H1 (cell line): Measurements from ENCODE around the gene DNAI1. TPM values are rescaled to one million over a fixed set of nuclear protein-coding genes. Genes with fewer than 3 reads are reported as not detected.

Experiments
- CTCF ChIA-PET: fragments of 300-600 bp; sonication (Branson Sonifier 250); formaldehyde crosslinking; loops from one replicate; lab custom pipeline; 2021; ENCODE audit not compliant: partially characterized antibody; lab: Charles Lee
- POLR2A ChIA-PET: fragments of 300-600 bp; sonication (Branson Sonifier 250); formaldehyde crosslinking; loops from one replicate; lab custom pipeline; 2021; ENCODE audit warnings: inconsistent platforms; ENCODE audit not compliant: partially characterized antibody; lab: Charles Lee
- DNase-seq, 2 experiments: peaks; one replicate each; pipeline versions ENCODE4 v3.0.0 to v3.0.0-alpha.2; 2010 to 2022; ENCODE audit warnings: low spot score in 2 of 2, low read depth in 1 of 2, mixed read lengths in 1 of 2
- FAIRE-seq: peaks from 2 replicates; lab custom pipeline; 2011; peaks lifted over from hg19 to GRCh38; lab: Jason Lieb, UNC
- H2AFZ ChIP-seq: 2 replicates; pipeline ENCODE4 v1.8.1; 2012; ENCODE audit warnings: low read length, inconsistent platforms
- H2AK5ac ChIP-seq: 2 replicates; pipeline ENCODE4 v1.6.1; 2013; ENCODE audit warnings: low read depth, low read length
- H2BK120ac ChIP-seq: replicated peaks from 2 replicates; pipeline ENCODE3; 2013; ENCODE audit warnings: low read depth, low read length, inconsistent platforms
- H2BK12ac ChIP-seq: 2 replicates; pipeline ENCODE4 v1.6.1; 2013; ENCODE audit warnings: low read depth, low read length
- H2BK15ac ChIP-seq: 2 replicates; pipeline ENCODE4 v1.6.1; 2013; ENCODE audit warnings: low read length
- H2BK20ac ChIP-seq: 2 replicates; pipeline ENCODE4 v1.6.1; 2013; ENCODE audit warnings: low read length
- H2BK5ac ChIP-seq: 2 replicates; pipeline ENCODE4 v1.6.1; 2013; ENCODE audit warnings: low read depth, low read length
- H3K14ac ChIP-seq: 2 replicates; pipeline ENCODE4 v1.6.1; 2013; ENCODE audit warnings: inconsistent platforms; ENCODE audit not compliant: insufficient read length
- H3K18ac ChIP-seq: 2 replicates; pipeline ENCODE4 v1.6.1; 2013; ENCODE audit warnings: low read length; ENCODE audit errors: extremely low read depth
- H3K23ac ChIP-seq: 2 replicates; pipeline ENCODE4 v1.6.1; 2013; ENCODE audit warnings: inconsistent platforms; ENCODE audit not compliant: insufficient read length
- H3K23me2 ChIP-seq: 2 replicates; pipeline ENCODE4 v1.6.1; 2013; ENCODE audit warnings: low read depth, low read length
- H3K27ac ChIP-seq: 2 replicates; pipeline ENCODE4 v1.6.1; 2011; ENCODE audit warnings: low read depth, low read length, inconsistent platforms
- H3K27me3 ChIP-seq, 4 experiments: replicated peaks in 1 of 4; 1 replicate in 1 of 4; 2 replicates in 3 of 4; pipeline versions ENCODE4 v1.6.1 to v1.8.1; 2011 to 2013; ENCODE audit warnings: low read length in 3 of 4, mild to moderate bottlenecking in 3 of 4, inconsistent platforms in 2 of 4, mixed read lengths in 2 of 4, moderate library complexity in 1 of 4; ENCODE audit not compliant: control insufficient read depth in 3 of 4, insufficient read depth in 3 of 4; ENCODE audit errors: extremely low read depth in 1 of 4
- H3K36me3 ChIP-seq, 4 experiments: 2 replicates each; pipeline versions ENCODE4 v1.6.1 to v1.8.1; 2011 to 2013; ENCODE audit warnings: mild to moderate bottlenecking in 4 of 4, low read length in 3 of 4, moderate library complexity in 2 of 4, control low read depth in 1 of 4, inconsistent platforms in 1 of 4; ENCODE audit not compliant: insufficient read depth in 4 of 4, control insufficient read depth in 2 of 4
- H3K4ac ChIP-seq: replicated peaks from 2 replicates; pipeline ENCODE3; 2013; ENCODE audit warnings: low read length, low read depth, mixed read lengths, inconsistent platforms; ENCODE audit not compliant: insufficient read length
- H3K4me1 ChIP-seq, 4 experiments: replicated peaks in 1 of 4; 1 replicate in 1 of 4; 2 replicates in 3 of 4; pipeline versions ENCODE4 v1.6.1 to v1.8.1; 2011 to 2013; ENCODE audit warnings: low read length in 3 of 4, inconsistent platforms in 2 of 4, mixed read lengths in 1 of 4; ENCODE audit not compliant: insufficient read depth in 4 of 4, control insufficient read depth in 3 of 4
- H3K4me2 ChIP-seq, 2 experiments: 2 replicates each; pipeline versions ENCODE4 v1.6.1 to v1.8.1; 2011 to 2013; ENCODE audit warnings: low read depth in 2 of 2, low read length in 2 of 2, control low read depth in 1 of 2, inconsistent platforms in 1 of 2, mild to moderate bottlenecking in 1 of 2; ENCODE audit not compliant: insufficient read depth in 1 of 2
- H3K4me3 ChIP-seq, 4 experiments: fragments of 200-600, 300-600 bp in 1 of 4; sonication (generic), shearing (Covaris generic), sonication (Bioruptor Twin) in 1 of 4; 2 replicates each; pipeline versions ENCODE4 v1.5.1 to v1.8.1; 2011 to 2016; ENCODE audit warnings: low read length in 4 of 4, low read depth in 3 of 4, control low read depth in 2 of 4, inconsistent platforms in 2 of 4, mild to moderate bottlenecking in 2 of 4, mixed read lengths in 1 of 4, moderate library complexity in 1 of 4; ENCODE audit not compliant: insufficient read depth in 2 of 4; ENCODE audit errors: extremely low read depth in 1 of 4
- H3K56ac ChIP-seq: replicated peaks from 2 replicates; pipeline ENCODE3; 2013; ENCODE audit warnings: low read depth, mild to moderate bottlenecking, mixed read lengths, low read length, inconsistent platforms; ENCODE audit not compliant: insufficient read length
- H3K79me1 ChIP-seq: 2 replicates; pipeline ENCODE4 v1.6.1; 2013; ENCODE audit warnings: low read depth, low read length, control low read depth
- H3K79me2 ChIP-seq, 2 experiments: 2 replicates each; pipeline versions ENCODE4 v1.6.1 to v1.8.1; 2012 to 2013; ENCODE audit warnings: low read length in 2 of 2, mild to moderate bottlenecking in 2 of 2, inconsistent platforms in 1 of 2; ENCODE audit not compliant: insufficient read depth in 2 of 2, control insufficient read depth in 1 of 2
- H3K9ac ChIP-seq, 4 experiments: replicated peaks in 1 of 4; 1 replicate in 1 of 4; 2 replicates in 3 of 4; pipeline versions ENCODE4 v1.6.1 to v1.8.1; 2011 to 2013; ENCODE audit warnings: low read depth in 3 of 4, low read length in 3 of 4, control low read depth in 2 of 4, mild to moderate bottlenecking in 2 of 4, moderate library complexity in 2 of 4, inconsistent platforms in 1 of 4; ENCODE audit errors: extremely low read depth in 1 of 4
- H3K9me3 ChIP-seq, 2 experiments: 2 replicates each; pipeline versions ENCODE4 v1.6.1 to v1.8.1; 2012 to 2013; ENCODE audit warnings: mild to moderate bottlenecking in 2 of 2, moderate library complexity in 2 of 2, control low read depth in 1 of 2, inconsistent platforms in 1 of 2, low read depth in 1 of 2, low read length in 1 of 2, mixed read lengths in 1 of 2; ENCODE audit not compliant: insufficient read depth in 2 of 2
- H4K20me1 ChIP-seq, 2 experiments: replicated peaks in 1 of 2; 2 replicates each; pipeline versions ENCODE3 to v1.8.1; 2011 to 2013; ENCODE audit warnings: inconsistent platforms in 2 of 2, low read length in 2 of 2, mild to moderate bottlenecking in 1 of 2; ENCODE audit not compliant: insufficient read depth in 2 of 2, control insufficient read depth in 1 of 2
- H4K5ac ChIP-seq: 2 replicates; pipeline ENCODE4 v1.6.1; 2013; ENCODE audit warnings: low read length, low read depth, mixed read lengths, inconsistent platforms; ENCODE audit not compliant: insufficient read length
- H4K8ac ChIP-seq: 2 replicates; pipeline ENCODE4 v1.8.0; 2013; ENCODE audit warnings: mild to moderate bottlenecking, moderate library complexity, low read length, inconsistent platforms; ENCODE audit not compliant: insufficient read depth; ENCODE audit errors: extremely low read depth
- H4K91ac ChIP-seq: replicated peaks from 2 replicates; pipeline ENCODE3; 2013; ENCODE audit warnings: low read length, mixed read lengths, inconsistent platforms; ENCODE audit not compliant: insufficient read length
- BACH1 ChIP-seq: IDR thresholded peaks from 2 replicates; pipeline ENCODE4 v1.6.1; 2012; ENCODE audit warnings: low read length, improper control_type of control experiment
- CBX8 ChIP-seq: fragments of 300-800, 300-1000 bp; sonication (generic); IDR thresholded peaks from 2 replicates; pipeline ENCODE4 v1.7.1; 2016; ENCODE audit warnings: low read depth, low read length, borderline replicate concordance
- CHD2 ChIP-seq: IDR thresholded peaks from 2 replicates; pipeline ENCODE4 v1.6.1; 2012; ENCODE audit warnings: low read length, improper control_type of control experiment
- GABPA ChIP-seq: IDR thresholded peaks from 2 replicates; pipeline ENCODE4 v1.6.1; 2011; ENCODE audit warnings: mild to moderate bottlenecking, low read length, moderate library complexity, borderline replicate concordance; ENCODE audit not compliant: insufficient read depth
- GTF2F1 ChIP-seq: IDR thresholded peaks from 2 replicates; pipeline ENCODE4 v1.6.1; 2012; ENCODE audit warnings: low read depth, low read length, improper control_type of control experiment, borderline replicate concordance
- JUND ChIP-seq: IDR thresholded peaks from 2 replicates; pipeline ENCODE4 v1.6.1; 2011; ENCODE audit warnings: mild to moderate bottlenecking, improper control_type of control experiment, low read length
- KDM4A ChIP-seq: IDR thresholded peaks from one replicate; pipeline ENCODE4 v1.7.1; 2012; ENCODE audit warnings: low read depth, mild to moderate bottlenecking, moderate library complexity, low read length, inconsistent platforms; ENCODE audit not compliant: severe bottlenecking
- RFX5 ChIP-seq: IDR thresholded peaks from 2 replicates; pipeline ENCODE4 v1.6.1; 2011; ENCODE audit warnings: low read depth, low read length, improper control_type of control experiment, borderline replicate concordance
- SIN3A ChIP-seq, 2 experiments: IDR thresholded peaks in 1 of 2; conservative IDR thresholded peaks in 1 of 2; 2 replicates each; pipeline ENCODE4 v1.6.1; 2011 to 2012; ENCODE audit warnings: low read length in 2 of 2, improper control_type of control experiment in 1 of 2, low read depth in 1 of 2, mild to moderate bottlenecking in 1 of 2
- SP2 ChIP-seq: IDR thresholded peaks from 2 replicates; pipeline ENCODE4 v1.6.1; 2012; ENCODE audit warnings: mild to moderate bottlenecking, low read length, inconsistent platforms
- TAF1 ChIP-seq: IDR thresholded peaks from 2 replicates; pipeline ENCODE4 v1.6.1; 2011; ENCODE audit warnings: mild to moderate bottlenecking, low read depth, low read length
- YY1 ChIP-seq: IDR thresholded peaks from 2 replicates; pipeline ENCODE4 v1.6.1; 2011; ENCODE audit warnings: low read depth, mild to moderate bottlenecking, low read length
- ZNF274 ChIP-seq: IDR thresholded peaks from 2 replicates; pipeline ENCODE4 v1.7.0; 2012; ENCODE audit warnings: low read length, borderline replicate concordance; ENCODE audit errors: extremely low read depth
- WGBS, 2 experiments: shearing (Covaris generic) in 1 of 2; methylation state at CpG; one replicate each; pipeline versions ENCODE4 v1.1.6 to v1.1.7; 2013 to 2015; ENCODE audit warnings: low lambda C conversion rate in 2 of 2, mixed read lengths in 2 of 2, inconsistent platforms in 1 of 2, low coverage in 1 of 2, missing lambda C conversion rate in 1 of 2; ENCODE audit not compliant: insufficient replicate concordance in 2 of 2, insufficient coverage in 1 of 2, insufficient read length in 1 of 2; ENCODE audit errors: extremely low coverage in 1 of 2, missing lambda C conversion rate in 1 of 2; 5-methylcytosine and 5-hydroxymethylcytosine counted together
- polyA plus RNA-seq, 7 experiments: library from polyadenylated mRNA; depleted of rRNA in 3 of 7; stranded (reverse) in 5 of 7; unstranded in 2 of 7; fragments of >200 nt in 5 of 7; fragments of 200-250 nt in 2 of 7; gene quantifications; 1 replicate in 5 of 7; 2 replicates in 1 of 7; 4 replicates in 1 of 7; pipeline versions ENCODE4 v1.2.1 to v1.2.3, GENCODE V29; 2011 to 2013; ENCODE audit warnings: missing spikeins in 2 of 7, mixed read lengths in 2 of 7
- total RNA-seq: library from RNA; stranded (reverse); fragmentation: NEBNext Ultra II Directional; extraction: Animal tissue kit (Norgen Biotek cat#: 25700); gene quantifications from 2 replicates; pipeline ENCODE4 v1.2.1, GENCODE V29; 2021

Gene DNAI1
- total and polyA plus RNA-seq, 2 of the 8 experiments (the other 6 are each of a cell fraction or from before 2014, with no cell fraction given) = 0.37 to 0.54 TPM

DNA sequence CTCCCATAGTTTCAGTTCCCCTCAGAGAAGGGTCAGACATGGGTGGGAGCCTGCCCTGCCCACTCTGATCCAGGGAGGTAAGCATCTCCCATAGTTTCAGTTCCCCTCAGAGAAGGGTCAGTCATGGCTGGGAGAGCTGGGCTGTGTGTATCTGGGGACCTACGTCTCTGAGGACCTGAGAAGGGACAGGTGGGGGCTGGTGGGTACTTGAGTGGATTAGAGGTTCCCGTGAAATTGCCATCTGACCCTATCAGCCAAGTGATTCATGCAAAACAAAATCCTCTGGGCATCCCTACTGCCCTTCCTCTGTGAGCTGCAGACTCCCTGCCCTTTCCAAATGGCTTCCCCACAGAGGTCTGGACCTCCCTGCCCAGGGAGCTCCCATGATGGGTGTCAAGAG lies 60.3 kb downstream of the DNAI1 start:
- FAIRE-seq = no peak
- Histone ChIP-seq H3K14ac (no peak overlapping the region), H2BK20ac (no peak overlapping the region), H4K5ac (no peak overlapping the region), H3K9me3 (no peaks in the 10 kb centered on the region), H4K20me1 (no peaks in the 10 kb centered on the region), H2BK120ac (no peak overlapping the region), H3K36me3 (no peaks in the 10 kb centered on the region), H3K23ac (no peak overlapping the region), H3K18ac (no peak overlapping the region), H3K27ac (no peak overlapping the region), H3K23me2 (peaks cover 6% of the 10 kb centered on the region), H2AFZ (no peak overlapping the region), H3K4ac (no peak overlapping the region), H3K79me1 (no peaks in the 10 kb centered on the region), H4K8ac (no peak overlapping the region), H4K91ac (no peak overlapping the region), H3K4me1 (peaks cover under 1 to 18% (median 10%) of the 10 kb centered on the region in 4 experiments), H2AK5ac (no peak overlapping the region), H2BK5ac (no peak overlapping the region), H3K56ac (no peak overlapping the region), H3K27me3 (peaks cover 1 to 13% (median 11%) of the 10 kb centered on the region in 4 experiments; a peak in 6 of 7 replicates), H3K79me2 (no peaks in the 10 kb centered on the region), H3K4me2 (no peak overlapping the region), H2BK12ac (no peak overlapping the region), H2BK15ac (no peak overlapping the region), H3K4me3 (no peak overlapping the region), H3K9ac (no peak overlapping the region)
- DNase-seq = no peak
- WGBS, 2 experiments = 83% methylated on average over 2 of the region's 2 CpGs; no CpG with 5 or more reads in 1 of the 2 experiments
- ChIA-PET POLR2A (interaction anchor here (1.5 kb wide), 1 partner anchor 8 kb away, joined by 4 read pairs; no protein-coding TSS in a partner anchor), CTCF (interaction anchor here (0.8 to 6.2 kb wide), 26 partner anchors 10 to 116 kb away, joined by 3 to 53 read pairs (median 6); no protein-coding TSS in a partner anchor)
- no peak for TF ChIP-seq CHD2
- TF ChIP-seq ZNF274 = no peak
- no peak for TF ChIP-seq KDM4A
- no peak for TF ChIP-seq JUND
- TF ChIP-seq CBX8 = no peak
- no peak for TF ChIP-seq SP2
- no peak for TF ChIP-seq YY1
- TF ChIP-seq GTF2F1 = no peak
- no peak for TF ChIP-seq GABPA
- TF ChIP-seq BACH1 = no peak
- no peak for TF ChIP-seq SIN3A (conservative IDR thresholded peaks at IDR 0.05 in 1 of 2, IDR thresholded peaks at IDR 0.05 in 1 of 2; ENCODE audit: low read depth in 1 of 2, low read length in 2 of 2)
- no peak for TF ChIP-seq RFX5
- no peak for TF ChIP-seq TAF1
